Panc1 (cell line): ENCODE results near the gene LINC00305. TPM values are rescaled to one million over a fixed set of nuclear protein-coding genes. Genes with fewer than 3 reads are reported as not detected.

Source experiments
- ATAC-seq: fragments of 200-7000 bp; cut with Tn5 transposase; 2 replicates; pipeline ENCODE4 v1.9.1; 2020; ENCODE audit warnings: mild to moderate bottlenecking, moderate library complexity
- BruUV-seq: library from RNA; stranded (reverse); fragments of 400-500 nt; replicated peaks from 2 replicates; lab custom pipeline; 2021; lab: Mats Ljungman, UMichigan
- CTCF ChIA-PET: fragments of 300-600 bp; sonication (Branson Sonifier 250); formaldehyde crosslinking; loops from one replicate; lab custom pipeline; 2022; ENCODE audit warnings: antibody characterized with exemption; lab: Charles Lee
- POLR2A ChIA-PET: fragments of 300-600 bp; sonication (Branson Sonifier 250); formaldehyde crosslinking; loops from one replicate; lab custom pipeline; 2022; ENCODE audit warnings: antibody characterized with exemption; lab: Charles Lee
- DNase-seq: peaks from one replicate; pipeline ENCODE4 v3.0.0-alpha.2; 2010; ENCODE audit warnings: low read depth, low spot score
- H3K27ac ChIP-seq: 2 replicates; pipeline ENCODE4 v1.5.1; 2011; ENCODE audit warnings: mild to moderate bottlenecking, low read length, inconsistent platforms
- H3K27me3 ChIP-seq: fragments of 200-500 bp; sonication (Bioruptor generic); 2 replicates; pipeline ENCODE4 v1.6.0; 2014; ENCODE audit warnings: low read length, inconsistent platforms; ENCODE audit not compliant: control insufficient read depth, insufficient read depth
- H3K36me3 ChIP-seq: fragments of 200-500 bp; sonication (Bioruptor generic); 2 replicates; pipeline ENCODE4 v1.5.1; 2014; ENCODE audit warnings: inconsistent platforms, mild to moderate bottlenecking, low read length, moderate library complexity; ENCODE audit not compliant: control insufficient read depth, insufficient read depth
- H3K4me1 ChIP-seq: 2 replicates; pipeline ENCODE4 v1.5.1; 2011; ENCODE audit warnings: inconsistent platforms, mild to moderate bottlenecking, low read length, moderate library complexity; ENCODE audit not compliant: control insufficient read depth, insufficient read depth
- H3K4me3 ChIP-seq, 2 experiments: 2 replicates each; pipeline ENCODE4 v1.5.1; 2011 to 2012; ENCODE audit warnings: low read depth in 2 of 2, low read length in 2 of 2, mild to moderate bottlenecking in 2 of 2, inconsistent platforms in 1 of 2, moderate library complexity in 1 of 2
- H3K9me3 ChIP-seq: fragments of 200-500 bp; sonication (Bioruptor generic); 2 replicates; pipeline ENCODE4 v1.5.1; 2014; ENCODE audit warnings: low read depth, mild to moderate bottlenecking, inconsistent platforms, low read length, moderate library complexity; ENCODE audit not compliant: control insufficient read depth, insufficient read depth
- CTCF ChIP-seq: fragments of 450-650 bp; IDR thresholded peaks from 2 replicates; pipeline ENCODE4 v1.5.1; 2017; ENCODE audit warnings: mild to moderate bottlenecking
- POLR2AphosphoS5 ChIP-seq: IDR thresholded peaks from 2 replicates; pipeline ENCODE4 v1.6.1; 2012; ENCODE audit warnings: mild to moderate bottlenecking, low read depth, low read length, moderate library complexity
- REST ChIP-seq, 2 experiments: IDR thresholded peaks; 2 replicates each; pipeline ENCODE4 v1.6.1; 2011 to 2012; ENCODE audit warnings: low read depth in 2 of 2, control low read depth in 1 of 2, low read length in 1 of 2, mild to moderate bottlenecking in 1 of 2, moderate library complexity in 1 of 2; ENCODE audit not compliant: insufficient read depth in 1 of 2
- SIN3A ChIP-seq: IDR thresholded peaks from 2 replicates; pipeline ENCODE4 v1.6.1; 2012; ENCODE audit warnings: low read depth, mild to moderate bottlenecking, low read length, moderate library complexity, borderline replicate concordance; ENCODE audit not compliant: insufficient read depth
- TCF7L2 ChIP-seq: IDR thresholded peaks from 2 replicates; pipeline ENCODE4 v1.6.1; 2011; ENCODE audit warnings: mild to moderate bottlenecking, low read depth, low read length, inconsistent platforms
- in situ Hi-C: cut with HindIII; loops from 2 replicates; pipeline ENCODE4 v1.10.0; 2016; ENCODE audit warnings: low sequenced_read_pairs, low pct_unique_long_range_greater_than_20kb
- intact Hi-C: fragments of 100-400 bp; cut with micrococcal nuclease; formaldehyde crosslinking; loops from one replicate; pipeline ENCODE4 v1.10.0; 2022; ENCODE audit not compliant: unreplicated experiment
- total RNA-seq: library from RNA; stranded (reverse); gene quantifications from one replicate; pipeline ENCODE4 v1.2.1, GENCODE V29; 2021; ENCODE audit not compliant: unreplicated experiment

LINC00305 gene
- total RNA-seq, 1 experiment from 2014 or later = not detected

GRCh38 chr18:64175432-64175831 lies 26.5 kb upstream of the LINC00305 start:
- Histone ChIP-seq H3K9me3 (no peaks in the 10 kb centered on the region), H3K36me3 (no peaks in the 10 kb centered on the region), H3K27ac (no peak overlapping the region), H3K27me3 (no peaks in the 10 kb centered on the region), H3K4me3 (no peak overlapping the region), H3K4me1 (no peaks in the 10 kb centered on the region)
- POLR2A ChIA-PET = no interaction called here
- BruUV-seq = no TSS peak
- CTCF ChIA-PET = no interaction called here
- TF ChIP-seq CTCF (no peak), REST (IDR thresholded peaks at IDR 0.05; ENCODE audit: insufficient read depth in 1 of 2, low read depth in 2 of 2, low read length in 1 of 2) (no peak), POLR2AphosphoS5 (no peak), TCF7L2 (no peak), SIN3A (no peak)
- DNase-seq (no peak), ATAC-seq (no peak)
- in situ Hi-C loops = no loop called here
- intact Hi-C loops = no loop called here

- Histone ChIP-seq H3K27me3 (no peaks in the 10 kb centered on the region), H3K4me3 (no peak overlapping the region), H3K27ac (no peak overlapping the region), H3K36me3 (no peaks in the 10 kb centered on the region), H3K4me1 (no peaks in the 10 kb centered on the region), H3K9me3 (no peaks in the 10 kb centered on the region)
- TF ChIP-seq CTCF (no peak), REST (IDR thresholded peaks at IDR 0.05; ENCODE audit: insufficient read depth in 1 of 2, low read depth in 2 of 2, low read length in 1 of 2) (no peak), POLR2AphosphoS5 (no peak), TCF7L2 (no peak), SIN3A (no peak)
- DNase-seq (no peak), ATAC-seq (no peak)
- no TSS peak for BruUV-seq
- CTCF ChIA-PET = no interaction called here
- in situ Hi-C loops (no loop called here), intact Hi-C loops (no loop called here)
- POLR2A ChIA-PET = no interaction called here
Measured at GRCh38 chr18:64171576-64171975, 22.7 kb upstream of the LINC00305 start.
